Spleen (tissue), 11 donors: ENCODE data around the gene ST7. TPM values are rescaled to one million over a fixed set of nuclear protein-coding genes. Genes with fewer than 3 reads are reported as not detected.

Source experiments
- DNase-seq: peaks from one replicate; pipeline ENCODE4 v3.0.0-alpha.2; 2020
- H3K27ac ChIP-seq, 8 donors: fragments of 200-600 bp; sonication (generic) in 7 of 8; 1 replicate in 4 of 8; 2 replicates in 4 of 8; pipeline versions ENCODE4 v1.5.0 to v1.8.0; 2016 to 2021; ENCODE audit warnings: inconsistent platforms in 4 of 8, mild to moderate bottlenecking in 4 of 8, moderate library complexity in 1 of 8
- H3K27me3 ChIP-seq, 7 donors: fragments of 200-600 bp; sonication (generic) in 6 of 7; replicated peaks in 1 of 7; 1 replicate in 4 of 7; 2 replicates in 3 of 7; pipeline versions ENCODE4 v1.5.0 to v1.8.0; 2016 to 2021; ENCODE audit warnings: inconsistent platforms in 3 of 7, mild to moderate bottlenecking in 1 of 7
- H3K36me3 ChIP-seq, 6 donors: fragments of 200-600 bp; sonication (generic) in 5 of 6; 1 replicate in 4 of 6; 2 replicates in 2 of 6; pipeline versions ENCODE4 v1.5.0 to v1.8.0; 2016 to 2021; ENCODE audit warnings: inconsistent platforms in 2 of 6
- H3K4me1 ChIP-seq, 6 donors: fragments of 200-600 bp; sonication (generic) in 5 of 6; 1 replicate in 3 of 6; 2 replicates in 3 of 6; pipeline versions ENCODE4 v1.5.0 to v1.8.0; 2016 to 2021; ENCODE audit warnings: inconsistent platforms in 3 of 6
- H3K4me3 ChIP-seq, 8 donors: fragments of 200-600 bp; sonication (generic) in 7 of 8; 1 replicate in 4 of 8; 2 replicates in 4 of 8; pipeline versions ENCODE4 v1.5.0 to v1.8.0; 2016 to 2021; ENCODE audit warnings: inconsistent platforms in 4 of 8, mild to moderate bottlenecking in 4 of 8, moderate library complexity in 2 of 8
- H3K9me3 ChIP-seq, 8 donors: fragments of 200-600 bp; sonication (generic) in 7 of 8; 1 replicate in 4 of 8; 2 replicates in 4 of 8; pipeline versions ENCODE4 v1.5.0 to v1.8.0; 2016 to 2021; ENCODE audit warnings: inconsistent platforms in 4 of 8
- POLR2A ChIP-seq, 3 donors: fragments of 450-650 bp; IDR thresholded peaks; one replicate each; pipeline ENCODE4 v1.5.1; 2017; ENCODE audit warnings: antibody characterized with exemption in 3 of 3, mild to moderate bottlenecking in 1 of 3
- POLR2AphosphoS5 ChIP-seq, 3 donors: sonication (generic); formaldehyde crosslinking; IDR thresholded peaks; one replicate each; pipeline ENCODE4 v1.5.1; 2017; ENCODE audit warnings: antibody characterized with exemption in 3 of 3
- WGBS, 5 donors: extraction: QIAGEN DNeasy Blood & Tissue Kit in 3 of 5; methylation state at CpG; one replicate each; pipeline versions ENCODE4 v1.1.5 to v1.1.7; 2013 to 2018; 5-methylcytosine and 5-hydroxymethylcytosine counted together
- intact Hi-C: fragments of 100-400 bp; cut with DNase I; formaldehyde crosslinking; loops from one replicate; pipeline ENCODE4 v1.15.0; 2023; ENCODE audit warnings: low total_unique reads
- polyA plus RNA-seq, 3 donors: library from polyadenylated mRNA; stranded (reverse); fragments of 200-250 nt; gene quantifications; one replicate each; pipeline ENCODE4 v1.2.1, GENCODE V29; 2013
- total RNA-seq, 7 donors: library from RNA; depleted of rRNA in 3 of 7; stranded (reverse); fragments of >200 nt in 3 of 7; fragmentation: NEBNext Ultra II Directional in 4 of 7; extraction: Animal tissue kit (Norgen Biotek cat#: 25700) in 4 of 7; gene quantifications; one replicate each; pipeline versions ENCODE4 v1.1.0 to v1.2.1, GENCODE V29; 2016 to 2021
- TF ChIP-seq, protein P1 (sequence below), 11 experiments: fragments of 200-600 bp in 7 of 11; fragments of 450-650 bp in 4 of 11; sonication (generic) in 4 of 11; IDR thresholded peaks in 8 of 11; conservative IDR thresholded peaks in 3 of 11; 1 replicate in 7 of 11; 2 replicates in 4 of 11; pipeline versions ENCODE4 v1.4.0 to v1.8.0; 2016 to 2021; ENCODE audit warnings: antibody characterized with exemption in 11 of 11, inconsistent platforms in 4 of 11, mild to moderate bottlenecking in 1 of 11
- donor health status: healthy with polysubstance abuse.
- donor health status: DM: no; HTN: no; CAD: no; lungs with moderate emphysema.
- donor health status: DM: no; HTN: no; CAD: no.
- donor health status: Bipolar disorder and iron deficiency.
- donor health status: healthy.
- donor health status: DM: no; HTN: no; CAD: no.
- donor health status: DM: yes; HTN: yes; CAD: no.

Gene ST7
- total and polyA plus RNA-seq, 10 donors: 4.7 to 36.4 (median 15.8) TPM

DNA sequence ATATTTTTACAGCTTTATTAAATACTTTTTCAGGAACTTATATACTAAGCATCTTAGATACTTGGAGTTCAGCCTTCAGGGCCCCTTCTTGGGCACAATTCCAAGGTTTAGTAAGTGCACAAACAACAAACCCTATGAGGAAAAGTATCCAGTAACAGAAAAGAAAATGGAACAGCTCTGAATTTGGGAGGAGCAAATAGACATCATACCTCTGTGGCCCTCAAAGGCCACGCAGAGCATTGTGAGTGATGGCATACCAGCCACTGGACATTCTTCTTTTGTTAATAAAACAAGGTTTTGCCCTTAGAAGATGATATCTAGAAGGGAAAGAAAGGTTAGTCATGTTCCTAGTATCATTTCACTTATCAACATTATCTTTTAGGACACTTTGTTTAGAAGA lies 46.0 kb downstream of the ST7 start:
- no peak overlapping the region for H3K4me3 ChIP-seq
- H3K36me3 ChIP-seq: no peaks in the 10 kb centered on the region
- intact Hi-C loops: no loop called here
- DNase-seq: no peak
- 94 to 100% (median 95%) methylated on average over 1 of the region's 1 CpG for WGBS, 5 donors
- H3K27me3 ChIP-seq: no peaks in the 10 kb centered on the region
- peaks cover 0 to 7% (median 0%) of the 10 kb centered on the region in 6 donors for H3K4me1 ChIP-seq
- TF ChIP-seq POLR2A (IDR thresholded peaks at IDR 0.05) (no peak), POLR2AphosphoS5 (IDR thresholded peaks at IDR 0.05) (no peak)
- TF ChIP-seq, protein P1, sequence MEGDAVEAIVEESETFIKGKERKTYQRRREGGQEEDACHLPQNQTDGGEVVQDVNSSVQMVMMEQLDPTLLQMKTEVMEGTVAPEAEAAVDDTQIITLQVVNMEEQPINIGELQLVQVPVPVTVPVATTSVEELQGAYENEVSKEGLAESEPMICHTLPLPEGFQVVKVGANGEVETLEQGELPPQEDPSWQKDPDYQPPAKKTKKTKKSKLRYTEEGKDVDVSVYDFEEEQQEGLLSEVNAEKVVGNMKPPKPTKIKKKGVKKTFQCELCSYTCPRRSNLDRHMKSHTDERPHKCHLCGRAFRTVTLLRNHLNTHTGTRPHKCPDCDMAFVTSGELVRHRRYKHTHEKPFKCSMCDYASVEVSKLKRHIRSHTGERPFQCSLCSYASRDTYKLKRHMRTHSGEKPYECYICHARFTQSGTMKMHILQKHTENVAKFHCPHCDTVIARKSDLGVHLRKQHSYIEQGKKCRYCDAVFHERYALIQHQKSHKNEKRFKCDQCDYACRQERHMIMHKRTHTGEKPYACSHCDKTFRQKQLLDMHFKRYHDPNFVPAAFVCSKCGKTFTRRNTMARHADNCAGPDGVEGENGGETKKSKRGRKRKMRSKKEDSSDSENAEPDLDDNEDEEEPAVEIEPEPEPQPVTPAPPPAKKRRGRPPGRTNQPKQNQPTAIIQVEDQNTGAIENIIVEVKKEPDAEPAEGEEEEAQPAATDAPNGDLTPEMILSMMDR (IDR thresholded peaks at IDR 0.05 in 8 of 11, conservative IDR thresholded peaks at IDR 0.05 in 3 of 11): no peak
- peaks cover 0 to 10% (median 0%) of the 10 kb centered on the region in 8 donors for H3K9me3 ChIP-seq
- H3K27ac ChIP-seq: no peak overlapping the region

DNA sequence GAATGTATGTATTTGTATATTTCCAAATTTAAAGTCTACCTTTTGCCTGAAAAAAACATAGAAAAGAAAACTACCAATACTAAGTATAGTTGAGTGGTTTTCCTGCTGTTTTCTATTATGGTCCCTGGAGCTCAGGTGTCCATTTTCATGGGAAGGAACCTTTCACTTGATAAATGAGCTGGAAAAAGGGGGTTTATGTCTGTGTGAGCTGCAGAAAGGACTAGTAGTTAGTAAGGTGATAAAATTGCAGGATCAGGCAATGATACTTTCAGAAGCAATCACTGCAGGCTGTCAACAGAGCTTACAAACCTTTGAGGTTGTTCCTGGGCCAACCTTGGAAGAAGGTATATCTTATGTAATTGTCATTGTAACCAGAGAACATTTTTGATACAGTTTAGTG lies 48.0 kb downstream of the ST7 start:
- intact Hi-C loops: no loop called here

DNA sequence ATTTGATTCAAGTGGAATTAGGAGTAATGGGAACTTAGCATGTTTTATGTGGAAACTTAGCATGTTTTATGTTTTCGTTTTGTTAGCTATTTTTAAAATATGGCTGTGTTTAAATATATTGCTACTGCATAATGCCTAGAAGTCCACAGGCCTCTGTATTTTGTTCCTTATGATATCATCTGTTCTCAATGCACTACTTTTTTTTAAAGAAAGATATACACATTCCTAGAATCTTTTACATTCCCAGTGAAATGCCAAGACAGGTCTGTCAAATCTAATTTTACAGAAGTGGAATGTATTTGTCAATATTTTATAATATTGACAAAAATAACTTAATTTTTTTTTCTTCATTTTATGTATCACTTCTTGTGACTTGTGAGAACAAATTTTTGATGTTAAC lies 51.6 kb downstream of the ST7 start:
- no peak overlapping the region for H3K4me3 ChIP-seq
- peaks cover 0 to 30% (median 10%) of the 10 kb centered on the region in 6 donors for H3K4me1 ChIP-seq
- WGBS, 5 donors: 86 to 88% (median 87%) methylated on average over 1 of the region's 1 CpG
- H3K27ac ChIP-seq: no peak overlapping the region
- intact Hi-C loops: no loop called here
- no peaks in the 10 kb centered on the region for H3K9me3 ChIP-seq
- DNase-seq: no peak
- H3K36me3 ChIP-seq: no peaks in the 10 kb centered on the region
- no peaks in the 10 kb centered on the region for H3K27me3 ChIP-seq
- no peak for TF ChIP-seq POLR2A (IDR thresholded peaks at IDR 0.05)
- TF ChIP-seq, protein P1 (IDR thresholded peaks at IDR 0.05 in 8 of 11, conservative IDR thresholded peaks at IDR 0.05 in 3 of 11): no peak
- no peak for TF ChIP-seq POLR2AphosphoS5 (IDR thresholded peaks at IDR 0.05)

More for the DNA sequence above, 48.0 kb downstream of the ST7 start:
- Histone ChIP-seq H3K27me3 (no peaks in the 10 kb centered on the region), H3K36me3 (no peaks in the 10 kb centered on the region), H3K4me1 (no peaks in the 10 kb centered on the region), H3K27ac (no peak overlapping the region), H3K9me3 (peaks cover 0 to 10% (median 0%) of the 10 kb centered on the region in 8 donors), H3K4me3 (no peak overlapping the region)
- no peak for DNase-seq
- TF ChIP-seq, protein P1 (IDR thresholded peaks at IDR 0.05 in 8 of 11, conservative IDR thresholded peaks at IDR 0.05 in 3 of 11): no peak
- no peak for TF ChIP-seq POLR2A (IDR thresholded peaks at IDR 0.05)
- TF ChIP-seq POLR2AphosphoS5 (IDR thresholded peaks at IDR 0.05): no peak

DNA sequence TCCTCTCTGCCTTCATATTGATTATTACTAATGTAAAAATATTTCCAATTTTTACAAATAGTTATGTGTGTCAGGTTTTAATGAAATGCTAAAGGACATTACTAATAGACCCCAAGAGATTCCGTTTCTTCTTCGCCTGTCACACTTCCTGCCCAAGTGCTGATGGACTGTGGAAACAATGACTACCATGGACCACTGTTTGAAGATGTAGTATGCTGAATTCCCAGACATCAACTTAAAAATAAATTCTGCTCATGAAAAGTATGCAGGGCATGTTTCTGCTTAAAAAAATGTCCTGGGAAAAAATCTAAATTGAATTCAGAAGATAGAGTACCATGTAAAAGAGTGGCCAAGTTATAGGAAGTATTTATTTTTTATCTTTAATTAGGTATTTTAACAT lies 52.1 kb downstream of the ST7 start:
- WGBS, 5 donors: 82 to 93% (median 90%) methylated on average over 2 of the region's 2 CpGs
- DNase-seq: no peak

More for the DNA sequence above, 52.1 kb downstream of the ST7 start:
- intact Hi-C loops: no loop called here
- Histone ChIP-seq H3K36me3 (no peaks in the 10 kb centered on the region), H3K9me3 (no peaks in the 10 kb centered on the region), H3K4me1 (peaks cover 0 to 35% (median 15%) of the 10 kb centered on the region in 6 donors), H3K4me3 (no peak overlapping the region), H3K27ac (no peak overlapping the region), H3K27me3 (no peaks in the 10 kb centered on the region)
- TF ChIP-seq POLR2A (IDR thresholded peaks at IDR 0.05): no peak
- TF ChIP-seq POLR2AphosphoS5 (IDR thresholded peaks at IDR 0.05): no peak
- TF ChIP-seq, protein P1 (IDR thresholded peaks at IDR 0.05 in 8 of 11, conservative IDR thresholded peaks at IDR 0.05 in 3 of 11): no peak
